MV-4-11 (cell line): ENCODE results near the gene WWP2.
A peak's percentile ranks its signal among the peaks of the same experiment; 100 is the strongest.
"Not testable (repeated sequence)": the region's sequence is repeated elsewhere in the genome, so short reads cannot be mapped to it uniquely, and the experiment has no call there.

Source experiments
- DNase-seq: peaks from one replicate; lab custom pipeline; 2025; lab: John Stamatoyannopoulos, UW

The WWP2 gene

DNA sequence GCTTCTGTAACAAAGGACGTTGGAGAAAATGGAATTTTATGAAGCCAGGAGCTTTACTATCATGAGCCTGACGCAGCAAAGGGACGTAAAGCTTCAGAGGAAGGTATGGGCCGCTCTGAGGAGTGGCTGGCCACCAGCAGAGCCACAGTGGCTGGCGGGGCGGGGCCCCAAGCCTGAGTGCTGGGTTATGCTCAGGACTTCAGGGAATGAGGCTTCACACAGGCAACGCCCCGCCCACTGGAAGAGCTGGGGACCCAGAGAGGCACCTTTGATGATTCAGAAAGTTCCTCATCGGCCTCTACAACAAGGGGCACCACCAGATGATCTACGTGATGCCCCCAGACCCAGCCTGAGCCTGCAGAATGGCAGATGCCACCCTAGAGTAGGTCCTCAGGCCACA lies 16.2 kb upstream of the WWP2 start:
- no peak for DNase-seq

DNA sequence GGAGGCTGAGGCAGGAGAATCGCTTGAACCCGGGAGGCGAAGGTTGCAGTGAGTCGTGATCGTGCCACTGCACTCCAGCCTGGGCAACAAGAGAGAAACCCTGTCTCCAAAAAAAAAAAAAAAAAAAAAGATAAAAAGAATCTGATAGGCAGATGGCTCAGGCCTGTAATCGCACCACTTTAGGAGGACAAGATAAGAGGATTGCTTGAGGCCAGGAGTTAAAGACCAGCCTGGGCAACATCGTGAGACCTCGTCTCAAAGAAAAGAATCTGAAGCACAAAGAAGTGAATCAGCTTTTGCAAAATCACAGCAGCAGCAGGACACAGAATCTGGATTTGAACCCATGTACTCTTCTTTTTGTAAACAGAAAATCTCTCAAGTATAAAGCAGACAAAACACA lies 15.0 kb upstream of the WWP2 start:
- no peak for DNase-seq

DNA sequence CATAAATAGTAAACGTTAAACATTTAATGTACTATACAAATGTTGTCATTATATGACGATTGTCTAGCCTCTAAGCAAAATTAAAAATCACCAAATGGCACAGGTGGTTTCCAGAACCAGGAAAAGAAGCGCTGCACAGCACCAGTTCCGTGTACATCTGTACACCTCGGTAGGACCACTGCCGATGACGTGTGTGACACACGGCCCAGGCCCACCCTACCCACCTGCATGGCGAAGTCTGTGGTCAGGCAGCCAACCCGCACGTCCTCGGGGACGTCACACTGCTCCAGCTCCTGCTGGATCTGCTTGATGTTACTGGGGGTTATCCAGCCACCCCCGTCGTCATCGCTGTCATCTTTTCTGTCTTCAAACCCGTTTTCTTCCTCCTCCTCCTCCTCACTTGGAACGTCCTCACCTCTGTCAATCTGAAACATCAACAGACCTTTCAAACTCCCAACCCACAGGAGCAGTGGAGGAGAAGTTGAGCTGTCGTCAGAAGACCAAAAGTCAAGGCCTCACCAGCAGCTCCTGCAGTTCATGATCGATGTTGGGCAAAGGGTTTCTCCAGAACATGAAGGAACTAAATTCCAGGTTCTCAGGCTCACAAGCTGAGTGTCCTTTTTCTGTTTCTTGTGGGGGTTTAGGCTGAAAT lies 13.3 kb upstream of the WWP2 start:
- no peak for DNase-seq

DNA sequence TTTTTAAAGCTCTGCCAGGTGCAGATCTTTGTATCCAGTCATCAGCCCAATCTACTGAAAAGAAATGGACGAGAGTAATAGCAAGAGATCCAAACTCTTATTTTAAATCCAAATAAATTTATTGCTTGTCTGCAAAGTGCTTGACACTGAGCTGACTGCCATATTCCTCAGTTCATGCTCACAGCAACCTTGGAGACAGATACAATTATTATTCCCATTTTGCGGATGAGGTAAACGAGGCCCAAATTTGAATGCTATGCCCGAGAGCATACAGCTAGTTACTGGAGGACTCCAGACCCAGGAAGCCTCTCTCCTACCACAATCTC lies 8.0 kb upstream of the WWP2 start:
- DNase-seq, result no peak

DNA sequence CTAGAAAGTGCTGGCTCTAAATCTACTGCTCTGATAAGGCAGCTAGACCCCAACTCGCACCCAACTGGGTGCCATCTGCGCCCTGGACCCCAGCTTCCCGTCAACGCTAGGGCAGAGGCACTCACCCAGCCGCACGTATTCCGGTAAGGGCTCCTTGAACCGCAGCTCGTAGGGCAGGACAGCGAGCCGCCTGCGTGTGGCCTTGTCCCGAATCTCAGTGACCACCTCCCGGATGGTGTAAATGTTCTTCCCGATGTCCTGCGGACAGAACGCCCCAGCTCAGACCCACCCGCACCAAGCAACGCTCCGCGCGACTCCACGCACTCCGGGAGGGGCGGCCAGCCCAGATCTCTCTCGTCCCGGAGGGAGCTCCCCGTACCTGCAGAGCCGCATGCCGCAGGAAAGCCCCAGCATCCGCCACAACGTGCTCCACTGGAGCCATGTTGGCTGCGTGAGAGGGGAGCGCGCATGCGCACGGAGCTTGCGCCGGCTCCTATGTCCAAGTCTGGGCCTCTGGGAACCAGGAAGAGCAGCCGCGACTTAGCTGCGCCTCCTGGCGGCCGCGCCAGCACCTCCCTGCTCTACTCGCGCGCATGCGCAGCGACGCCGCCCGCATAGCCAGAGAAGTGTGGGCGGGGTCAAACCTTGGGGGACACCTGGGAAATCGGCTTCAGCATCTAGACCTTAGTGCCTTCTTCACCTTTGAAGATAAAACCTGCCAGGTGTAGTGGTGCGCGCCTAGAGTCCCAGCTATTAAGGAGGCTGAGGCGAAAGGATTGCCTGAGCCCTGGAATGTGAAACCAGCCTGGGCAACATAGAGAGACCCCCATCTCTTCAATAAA lies 7.4 kb upstream of the WWP2 start, which contains the start of gene NOB1:
Gene NOB1 (minus strand): TSS at position 458 of the 842 bp plus-strand sequence. CDS start 16 bp downstream, at position 442.
- DNase-seq, result peak; percentile 95

DNA sequence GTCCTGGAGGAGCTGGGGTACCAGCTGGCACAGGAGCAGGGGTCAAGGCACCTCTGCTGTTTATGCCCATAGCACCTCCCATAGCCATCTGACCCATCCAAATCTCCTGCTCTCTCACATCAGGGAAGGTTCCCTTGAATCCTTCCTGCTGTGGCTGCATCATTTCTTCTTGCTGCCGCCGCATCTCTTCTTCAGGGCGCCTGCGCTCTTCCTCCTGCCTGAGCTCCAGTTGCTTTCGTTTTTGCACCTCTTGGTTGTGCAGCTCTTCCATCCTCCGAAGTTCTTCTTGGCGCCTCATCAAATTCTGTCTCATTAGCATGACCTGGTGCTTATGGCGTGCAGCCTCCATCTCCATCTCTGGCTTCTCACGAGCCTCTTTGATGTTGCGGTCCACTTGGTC lies 5.4 kb upstream of the WWP2 start:
- no peak for DNase-seq

DNA sequence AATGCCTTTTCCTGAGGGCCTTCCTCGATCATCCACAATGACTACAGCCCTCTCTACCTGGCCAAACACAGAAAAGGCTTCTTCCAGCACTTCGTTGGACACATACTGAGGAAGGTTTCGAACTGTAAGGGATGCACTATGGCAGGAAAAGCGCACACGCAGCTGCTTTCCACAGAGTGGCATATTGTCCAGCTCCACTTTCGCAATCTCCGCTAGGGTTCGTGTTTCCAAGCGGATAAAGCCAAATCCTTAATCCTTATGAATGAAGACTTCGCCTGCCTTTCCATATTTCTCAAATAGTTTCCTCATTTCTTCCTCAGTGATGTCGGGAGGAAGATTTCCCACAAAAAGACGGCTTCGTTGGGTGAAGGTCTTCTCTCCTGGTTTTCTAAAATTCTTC lies 4.8 kb upstream of the WWP2 start:
- not testable (repeated sequence) for DNase-seq

DNA sequence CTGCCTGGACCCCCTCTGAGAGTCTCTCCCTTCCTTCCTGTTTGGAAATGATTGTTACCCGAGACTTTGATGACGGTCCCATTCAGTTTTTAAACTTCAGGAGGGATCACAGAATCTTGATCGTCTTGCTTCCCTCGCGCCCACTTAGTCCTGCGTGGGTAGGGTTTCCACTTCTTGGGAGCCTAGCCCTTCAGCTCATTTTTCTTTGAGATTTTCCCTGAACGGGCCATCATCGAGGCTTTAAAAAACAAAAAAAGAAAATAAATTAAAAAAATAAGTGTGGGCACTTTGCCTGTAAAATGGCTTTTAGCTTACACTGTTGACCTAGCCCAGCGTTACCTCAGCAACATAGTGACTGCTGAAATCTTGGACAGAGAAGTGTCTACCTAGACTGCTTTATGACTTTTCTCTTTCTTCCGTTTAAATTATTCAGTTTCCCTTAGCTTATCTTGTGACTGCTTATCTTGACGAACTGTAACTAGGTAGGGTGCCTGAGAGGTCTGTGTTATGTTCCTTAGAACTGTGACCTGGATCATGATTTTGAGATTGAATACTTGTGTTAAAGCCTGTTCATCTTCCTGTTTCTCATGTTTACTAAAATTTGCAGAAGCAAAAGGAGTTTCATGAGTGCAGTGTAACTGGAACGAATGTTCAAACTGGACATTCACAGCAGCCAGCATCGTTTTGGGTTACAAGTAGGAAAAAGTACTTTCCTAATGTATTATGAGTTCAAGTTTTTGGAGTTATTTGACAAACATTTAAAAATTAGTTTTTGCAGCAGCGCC lies 874 bp downstream of the WWP2 start:
- DNase-seq, result peak; percentile 41

DNA sequence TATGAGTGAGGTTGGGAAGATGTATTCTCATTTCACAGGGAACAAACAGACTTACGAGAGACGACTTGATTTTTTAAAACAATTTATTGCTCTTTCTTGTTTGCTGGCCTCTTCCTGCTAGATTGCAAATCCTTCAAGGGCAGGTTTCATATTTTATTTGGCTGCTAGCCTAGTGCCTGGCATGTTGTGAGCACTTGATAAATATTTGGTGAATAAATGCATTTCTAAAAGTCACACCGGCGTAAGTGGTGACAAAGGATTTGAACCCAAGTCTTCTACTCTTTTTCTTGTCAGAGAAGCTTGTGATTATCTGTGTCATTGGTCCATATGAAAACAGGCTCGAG lies 1.4 kb downstream of the WWP2 start:
- no peak for DNase-seq

DNA sequence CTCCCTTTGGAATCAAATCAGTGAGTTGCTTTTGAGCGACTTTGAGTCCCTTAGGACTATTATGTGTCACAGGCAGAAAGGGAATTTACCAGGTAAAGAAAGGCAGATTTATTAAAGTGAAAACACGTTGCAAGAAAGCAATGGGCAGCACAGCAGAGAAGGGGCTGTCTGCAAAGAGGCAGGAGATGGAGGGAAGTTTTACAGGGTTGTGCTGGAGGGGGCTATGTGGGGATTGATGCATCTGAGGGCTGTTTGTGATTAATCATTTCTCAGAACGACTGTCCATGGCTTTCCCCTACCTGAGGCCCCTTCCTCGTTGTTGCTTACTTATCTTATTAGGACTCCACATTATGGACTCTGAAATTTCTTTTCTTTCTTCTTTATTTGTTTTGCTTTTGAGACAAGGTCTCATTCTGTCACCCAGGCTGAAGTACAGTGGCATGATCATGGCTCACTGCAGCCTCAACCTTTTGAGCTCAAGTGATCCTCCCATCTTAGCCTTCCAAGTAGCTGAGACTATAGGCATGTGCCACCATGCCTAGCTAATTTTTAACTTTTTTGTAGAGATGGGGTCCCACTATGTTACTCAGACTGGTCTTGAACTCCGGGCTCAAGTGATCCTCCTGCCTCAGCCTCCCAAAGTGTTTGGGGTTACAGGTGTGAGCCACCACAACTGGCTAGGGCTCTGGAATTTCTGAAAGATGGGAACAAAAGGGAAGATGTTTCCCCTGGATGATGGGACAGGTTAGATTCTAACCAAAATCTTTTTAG lies 5.5 kb downstream of the WWP2 start:
- DNase-seq, result no peak

DNA sequence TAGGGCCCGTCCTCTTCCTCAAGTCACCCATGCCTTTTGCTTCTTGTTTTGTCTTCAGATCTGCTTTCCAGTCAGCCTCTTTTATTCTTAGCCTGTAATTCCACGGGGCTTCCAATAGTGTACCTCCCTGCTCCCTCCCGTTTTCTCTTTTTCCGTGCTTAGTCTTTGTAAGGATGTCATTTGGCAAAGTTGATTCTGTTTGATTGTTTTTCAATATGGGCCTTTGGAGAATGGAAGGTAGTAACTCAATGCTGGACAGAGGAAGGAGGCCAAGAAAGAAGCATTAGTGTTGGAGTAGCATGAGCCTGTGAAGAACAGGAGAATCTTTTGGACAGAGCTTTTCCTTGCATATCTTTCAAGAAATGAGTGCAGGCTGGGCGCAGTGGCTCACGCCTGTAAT lies 6.5 kb downstream of the WWP2 start:
- no peak for DNase-seq

DNA sequence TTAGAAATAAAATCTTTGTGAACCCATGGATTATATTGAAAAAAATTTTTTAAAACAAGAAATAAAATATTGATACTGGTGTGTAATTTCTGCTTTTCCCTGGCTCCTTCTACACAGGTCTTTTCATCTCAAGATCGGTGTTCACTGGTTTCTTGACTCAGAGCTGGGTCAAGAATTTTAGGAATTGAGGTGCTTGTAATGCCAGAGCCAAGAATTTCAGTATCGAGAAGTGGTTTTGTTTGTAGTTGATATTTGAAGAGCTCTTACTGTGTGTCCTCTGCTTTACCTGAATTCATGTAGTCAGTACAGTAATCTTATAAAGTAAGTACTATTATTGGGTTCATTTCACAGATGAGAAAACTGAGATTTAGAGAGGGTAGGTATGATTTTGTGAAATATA lies 7.3 kb downstream of the WWP2 start:
- no peak for DNase-seq

DNA sequence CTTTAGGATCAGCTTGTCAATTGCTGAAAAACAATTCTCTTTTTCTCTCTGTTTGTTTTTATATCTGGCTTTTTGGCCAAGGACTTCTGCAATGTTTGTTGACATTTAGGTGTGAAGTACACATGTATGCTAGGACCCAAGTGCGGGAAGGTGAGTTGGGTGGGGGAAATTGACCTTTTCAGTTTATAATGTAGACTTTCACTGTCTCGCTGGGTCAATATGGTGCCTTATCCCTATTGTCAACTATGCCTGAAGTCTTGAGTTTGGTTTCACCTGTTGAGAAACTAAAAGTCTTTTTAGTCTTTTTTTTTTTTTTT lies 9.5 kb downstream of the WWP2 start:
- DNase-seq, result no peak

DNA sequence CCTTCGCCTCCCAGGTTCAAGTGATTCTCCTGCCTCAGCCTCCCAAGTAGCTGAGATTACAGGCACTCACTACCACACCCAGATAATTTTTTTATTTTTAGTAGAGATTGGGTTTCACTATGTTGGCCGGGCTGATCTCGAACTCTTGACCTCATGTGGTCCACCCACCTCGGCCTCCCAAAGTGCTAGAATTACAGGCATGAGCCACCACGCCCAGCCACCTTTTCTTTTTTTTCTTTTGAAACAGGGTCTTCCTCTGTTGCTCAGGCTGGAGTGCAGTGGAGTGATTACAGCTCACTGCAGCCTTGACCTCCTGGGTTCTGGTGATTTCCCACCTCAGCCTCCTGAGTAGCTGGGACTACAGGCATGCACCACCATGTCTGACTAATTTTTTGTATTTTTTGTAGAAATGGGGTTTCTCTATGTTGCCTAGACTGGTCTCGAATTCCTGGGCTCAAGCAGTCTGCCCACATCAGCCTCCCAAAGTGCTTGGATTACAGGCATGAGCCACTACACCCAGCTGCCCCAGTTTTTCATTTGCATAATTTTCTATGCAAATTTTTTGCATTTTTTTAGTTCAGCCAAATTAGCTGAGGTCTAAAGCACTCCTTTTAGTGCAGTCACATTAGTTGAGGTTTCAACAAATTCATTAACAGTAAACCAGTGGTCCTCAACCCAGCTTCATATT lies 11.3 kb downstream of the WWP2 start:
- DNase-seq, result no peak

DNA sequence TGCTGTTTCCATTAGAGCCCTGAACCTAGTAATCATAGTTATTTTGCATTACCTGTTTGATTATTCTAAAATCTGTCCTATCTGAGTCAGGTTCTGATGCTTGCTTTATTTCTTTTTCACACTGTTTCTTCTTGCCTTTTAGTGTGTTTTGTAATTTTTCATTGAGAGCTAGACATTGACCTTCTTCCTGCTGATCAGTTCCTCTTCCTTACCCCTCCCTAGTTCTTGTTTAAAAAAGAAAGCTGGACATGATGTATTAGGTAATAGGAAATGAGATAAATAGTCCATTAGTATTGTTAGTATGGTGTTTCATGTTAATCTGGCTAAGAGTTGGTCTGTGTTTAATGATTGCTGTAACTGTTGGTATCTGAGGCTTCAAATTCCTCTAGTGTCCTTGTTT lies 13.4 kb downstream of the WWP2 start:
- peak; percentile 14 for DNase-seq

DNA sequence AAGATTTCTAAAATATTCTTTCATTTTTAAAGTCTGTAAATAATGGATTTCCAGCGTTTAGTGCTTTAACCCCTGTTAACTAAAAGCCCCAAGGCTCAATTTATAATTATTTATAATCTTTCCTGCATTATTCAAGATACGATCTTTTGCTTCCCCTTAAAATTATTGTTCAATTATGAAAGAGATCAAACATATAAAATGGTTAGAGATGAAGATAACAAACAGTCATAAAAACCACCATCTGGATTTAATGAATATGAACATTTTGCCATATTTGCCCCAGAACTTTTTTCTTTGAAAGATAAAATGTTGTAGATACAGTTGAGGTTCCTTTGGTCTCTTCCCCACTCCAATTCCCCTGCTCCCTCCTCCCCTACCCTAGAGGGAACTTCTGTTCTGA lies 17.6 kb downstream of the WWP2 start:
- DNase-seq, result no peak

DNA sequence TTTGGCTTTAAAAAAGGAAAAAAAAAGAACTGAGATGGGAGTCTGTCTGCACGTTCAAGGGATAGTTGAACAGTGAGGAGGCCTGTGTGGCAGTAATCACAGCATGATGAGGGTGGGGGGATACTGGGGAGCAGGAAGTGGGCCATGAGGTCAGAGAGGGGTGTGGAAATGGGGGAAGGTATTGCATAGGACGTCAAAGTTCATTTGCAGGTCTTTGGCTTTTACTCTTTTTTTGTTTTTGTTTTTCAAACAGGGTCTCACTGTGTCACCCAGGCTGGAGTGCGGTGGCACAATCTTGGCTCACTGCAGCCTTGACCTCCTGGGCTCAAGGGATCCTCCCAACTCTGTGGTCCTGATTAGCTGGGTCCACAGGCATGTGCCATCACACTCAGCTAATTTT lies 19.0 kb downstream of the WWP2 start:
- no peak for DNase-seq

DNA sequence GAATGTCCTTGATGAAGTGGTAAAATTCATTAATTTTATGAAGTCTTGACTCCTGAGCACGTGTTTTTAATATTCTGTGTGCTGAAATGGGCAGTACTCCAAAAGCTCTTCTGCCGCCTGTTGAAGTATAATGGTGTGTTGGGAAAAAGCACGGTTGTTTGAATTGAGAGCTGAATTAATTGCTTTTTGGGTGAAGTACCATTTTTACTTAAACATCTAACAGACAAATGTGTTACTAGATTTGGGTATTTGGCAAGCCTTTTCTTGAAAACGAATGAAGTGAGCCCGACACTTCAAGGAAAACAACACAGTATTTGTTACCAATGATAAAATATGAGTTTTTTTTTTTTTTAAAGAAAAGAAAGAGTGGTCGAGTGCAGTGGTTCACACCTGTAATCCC lies 22.5 kb downstream of the WWP2 start:
- no peak for DNase-seq

DNA sequence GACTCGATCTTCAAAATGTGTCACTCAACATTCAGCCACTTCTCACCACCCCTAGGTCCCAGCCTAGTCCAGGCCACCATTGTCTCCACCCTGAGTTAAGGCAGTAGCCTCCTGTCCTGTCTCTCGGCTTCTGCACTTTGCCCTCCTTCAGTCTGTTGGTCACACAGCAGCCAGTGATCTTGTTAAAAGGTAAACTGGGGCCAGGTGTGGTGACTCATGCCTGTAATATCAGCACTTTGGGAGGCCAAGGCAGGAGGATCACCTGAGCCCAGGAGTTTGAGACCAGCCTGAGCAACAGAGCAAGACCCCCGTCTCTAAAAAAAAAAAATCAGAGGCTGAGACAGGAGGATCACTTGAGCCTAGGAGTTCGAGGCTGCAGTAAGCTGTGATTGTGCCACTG lies 25.8 kb downstream of the WWP2 start:
- no peak for DNase-seq

DNA sequence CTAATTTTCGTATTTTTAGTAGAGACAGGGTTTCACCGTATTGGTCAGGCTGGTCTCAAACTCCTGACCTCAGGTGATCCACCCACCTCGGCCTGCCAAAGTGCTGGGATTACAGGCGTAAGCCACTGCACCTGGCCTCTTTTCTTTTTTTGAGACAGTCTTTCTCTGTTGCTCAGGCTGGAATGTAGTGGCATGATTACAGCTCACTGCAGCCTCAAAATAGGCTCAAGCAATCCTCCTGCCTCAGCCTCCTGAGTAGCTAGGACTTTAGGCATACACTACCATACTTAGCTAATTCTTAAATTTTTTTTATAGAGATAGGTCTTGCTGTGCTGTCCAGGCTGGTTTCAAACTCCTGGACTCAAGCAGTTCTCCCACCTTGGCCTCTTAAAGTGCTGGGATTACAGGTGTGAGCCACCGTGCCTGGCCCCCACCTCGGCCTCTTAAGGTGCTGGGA lies 29.3 kb downstream of the WWP2 start:
- not testable (repeated sequence) for DNase-seq

DNA sequence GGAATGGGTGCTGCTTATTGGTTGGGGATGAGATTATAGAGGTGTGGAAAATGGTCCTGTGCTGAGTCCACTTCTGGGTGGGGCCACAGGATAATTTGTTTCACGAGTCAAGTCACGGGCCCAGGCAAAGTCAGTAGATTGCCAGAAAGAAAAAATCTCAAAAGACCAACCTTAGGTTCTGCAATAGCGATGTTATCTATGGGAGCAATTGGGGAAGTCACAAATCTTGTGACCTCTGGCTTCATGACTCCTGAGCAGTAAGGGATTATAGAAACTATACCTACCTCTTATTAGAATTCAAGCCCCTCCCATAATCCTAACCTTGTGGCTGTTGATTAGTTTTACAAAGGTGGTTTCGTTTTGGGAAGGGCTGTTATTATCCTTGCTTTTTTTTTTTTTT lies 31.4 kb downstream of the WWP2 start:
- DNase-seq, result no peak

DNA sequence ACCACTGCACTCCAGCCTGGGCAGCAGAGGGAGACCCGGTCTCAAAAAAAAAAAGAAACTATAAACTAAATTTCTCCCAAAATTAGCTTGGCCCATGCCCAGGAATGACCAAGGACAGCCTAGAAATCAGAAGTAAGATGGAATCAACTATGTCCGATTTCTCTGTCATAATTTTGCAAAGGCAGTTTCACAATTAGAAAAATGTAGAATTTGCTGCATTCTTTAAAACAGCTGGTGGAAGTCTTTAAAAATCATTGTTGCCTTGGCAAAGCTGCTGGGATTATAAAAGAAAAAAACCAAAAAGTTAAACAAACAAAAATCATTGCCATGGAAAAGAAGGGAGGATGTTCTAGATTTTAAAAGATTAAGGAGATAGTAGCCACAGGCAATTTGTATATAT lies 32.4 kb downstream of the WWP2 start:
- DNase-seq, result no peak
